ENCODE measurements around the gene ENGASE.

- TF ChIP-seq, protein P1, sequence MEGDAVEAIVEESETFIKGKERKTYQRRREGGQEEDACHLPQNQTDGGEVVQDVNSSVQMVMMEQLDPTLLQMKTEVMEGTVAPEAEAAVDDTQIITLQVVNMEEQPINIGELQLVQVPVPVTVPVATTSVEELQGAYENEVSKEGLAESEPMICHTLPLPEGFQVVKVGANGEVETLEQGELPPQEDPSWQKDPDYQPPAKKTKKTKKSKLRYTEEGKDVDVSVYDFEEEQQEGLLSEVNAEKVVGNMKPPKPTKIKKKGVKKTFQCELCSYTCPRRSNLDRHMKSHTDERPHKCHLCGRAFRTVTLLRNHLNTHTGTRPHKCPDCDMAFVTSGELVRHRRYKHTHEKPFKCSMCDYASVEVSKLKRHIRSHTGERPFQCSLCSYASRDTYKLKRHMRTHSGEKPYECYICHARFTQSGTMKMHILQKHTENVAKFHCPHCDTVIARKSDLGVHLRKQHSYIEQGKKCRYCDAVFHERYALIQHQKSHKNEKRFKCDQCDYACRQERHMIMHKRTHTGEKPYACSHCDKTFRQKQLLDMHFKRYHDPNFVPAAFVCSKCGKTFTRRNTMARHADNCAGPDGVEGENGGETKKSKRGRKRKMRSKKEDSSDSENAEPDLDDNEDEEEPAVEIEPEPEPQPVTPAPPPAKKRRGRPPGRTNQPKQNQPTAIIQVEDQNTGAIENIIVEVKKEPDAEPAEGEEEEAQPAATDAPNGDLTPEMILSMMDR (IDR thresholded peaks at IDR 0.05; ENCODE audit: insufficient read depth, low read depth, low read length): no peak
- TF ChIP-seq EZH2 (IDR thresholded peaks at IDR 0.05; ENCODE audit: insufficient read depth, low read length): no peak
Measured at GRCh38 chr17:79131274-79131635, 56.6 kb downstream of the ENGASE start.
